Measurements from ENCODE around the gene LHFPL3. TPM values are rescaled to one million over a fixed set of nuclear protein-coding genes. Genes with fewer than 3 reads are reported as not detected.

LHFPL3 gene
- total and polyA plus RNA-seq, 9 of the 15 experiments (the other 6 are each of a cell fraction or from before 2014, with no cell fraction given), result 0.21 to 0.52 TPM; not detected in 7

GRCh38 chr7:104362756-104363155, 34.4 kb downstream of the LHFPL3 start (continued):
- TF ChIP-seq MGA (IDR thresholded peaks at IDR 0.05), result no peak
- TF ChIP-seq SLC30A9 (CRISPR knock-in tag; IDR thresholded peaks at IDR 0.05), result no peak
- TF ChIP-seq FOXP1 (CRISPR knock-in tag; IDR thresholded peaks at IDR 0.05), result no peak
- TF ChIP-seq ZNF395 (CRISPR knock-in tag; IDR thresholded peaks at IDR 0.05), result no peak
- no peak for TF ChIP-seq PCBP1 (IDR thresholded peaks at IDR 0.05; ENCODE audit: low read depth, low read length, poor library complexity, severe bottlenecking)
- TF ChIP-seq TCF7 (IDR thresholded peaks at IDR 0.05; ENCODE audit: borderline replicate concordance), result no peak
- TF ChIP-seq ZNF134 (CRISPR knock-in tag; conservative IDR thresholded peaks at IDR 0.05), result no peak
- TF ChIP-seq SMAD3 (CRISPR knock-in tag; conservative IDR thresholded peaks at IDR 0.05), result no peak
- no peak for TF ChIP-seq EGR1 (conservative IDR thresholded peaks at IDR 0.05)

Measured in K562 (cell line).